HL-60 (cell line): Measurements from ENCODE around the gene SLC22A7.

Experiments used
- GABPA ChIP-seq: IDR thresholded peaks from 2 replicates; pipeline ENCODE4 v1.6.1; 2012; ENCODE audit warnings: low read depth
- POLR2AphosphoS5 ChIP-seq: IDR thresholded peaks from 2 replicates; pipeline ENCODE4 v1.6.1; 2012; ENCODE audit warnings: low read depth
- SPI1 ChIP-seq: IDR thresholded peaks from 2 replicates; pipeline ENCODE4 v1.6.1; 2012; ENCODE audit warnings: low read depth, mild to moderate bottlenecking, borderline replicate concordance
- TF ChIP-seq, protein P1 (sequence below): IDR thresholded peaks from one replicate; pipeline ENCODE4 v1.5.1; 2011; ENCODE audit warnings: low read length, control low read depth, inconsistent platforms; ENCODE audit not compliant: insufficient read depth
- TF ChIP-seq, protein P2 (sequence below): IDR thresholded peaks from 2 replicates; pipeline ENCODE4 v1.6.1; 2012; ENCODE audit warnings: low read depth; ENCODE audit not compliant: insufficient replicate concordance

DNA sequence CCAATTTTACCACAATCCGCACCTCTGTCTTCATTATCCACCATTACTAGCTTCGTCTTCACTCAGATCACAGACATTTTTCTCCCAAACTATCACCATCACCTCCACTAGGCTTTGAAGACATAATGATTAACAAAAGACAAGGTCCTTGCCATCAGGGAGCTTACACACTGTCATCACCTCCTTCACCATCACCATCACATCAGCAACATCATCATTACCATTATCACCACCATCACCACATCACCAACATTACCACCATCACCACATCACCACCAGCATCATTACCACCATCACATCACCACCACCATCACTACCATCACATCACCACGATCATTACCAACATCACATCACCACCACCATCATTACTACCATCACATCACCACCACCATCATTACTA, 4.4 kb upstream of the SLC22A7 start:
- TF ChIP-seq, protein P1, sequence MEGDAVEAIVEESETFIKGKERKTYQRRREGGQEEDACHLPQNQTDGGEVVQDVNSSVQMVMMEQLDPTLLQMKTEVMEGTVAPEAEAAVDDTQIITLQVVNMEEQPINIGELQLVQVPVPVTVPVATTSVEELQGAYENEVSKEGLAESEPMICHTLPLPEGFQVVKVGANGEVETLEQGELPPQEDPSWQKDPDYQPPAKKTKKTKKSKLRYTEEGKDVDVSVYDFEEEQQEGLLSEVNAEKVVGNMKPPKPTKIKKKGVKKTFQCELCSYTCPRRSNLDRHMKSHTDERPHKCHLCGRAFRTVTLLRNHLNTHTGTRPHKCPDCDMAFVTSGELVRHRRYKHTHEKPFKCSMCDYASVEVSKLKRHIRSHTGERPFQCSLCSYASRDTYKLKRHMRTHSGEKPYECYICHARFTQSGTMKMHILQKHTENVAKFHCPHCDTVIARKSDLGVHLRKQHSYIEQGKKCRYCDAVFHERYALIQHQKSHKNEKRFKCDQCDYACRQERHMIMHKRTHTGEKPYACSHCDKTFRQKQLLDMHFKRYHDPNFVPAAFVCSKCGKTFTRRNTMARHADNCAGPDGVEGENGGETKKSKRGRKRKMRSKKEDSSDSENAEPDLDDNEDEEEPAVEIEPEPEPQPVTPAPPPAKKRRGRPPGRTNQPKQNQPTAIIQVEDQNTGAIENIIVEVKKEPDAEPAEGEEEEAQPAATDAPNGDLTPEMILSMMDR: no peak
- TF ChIP-seq GABPA (no peak), POLR2AphosphoS5 (no peak), SPI1 (no peak)
- TF ChIP-seq, protein P2, sequence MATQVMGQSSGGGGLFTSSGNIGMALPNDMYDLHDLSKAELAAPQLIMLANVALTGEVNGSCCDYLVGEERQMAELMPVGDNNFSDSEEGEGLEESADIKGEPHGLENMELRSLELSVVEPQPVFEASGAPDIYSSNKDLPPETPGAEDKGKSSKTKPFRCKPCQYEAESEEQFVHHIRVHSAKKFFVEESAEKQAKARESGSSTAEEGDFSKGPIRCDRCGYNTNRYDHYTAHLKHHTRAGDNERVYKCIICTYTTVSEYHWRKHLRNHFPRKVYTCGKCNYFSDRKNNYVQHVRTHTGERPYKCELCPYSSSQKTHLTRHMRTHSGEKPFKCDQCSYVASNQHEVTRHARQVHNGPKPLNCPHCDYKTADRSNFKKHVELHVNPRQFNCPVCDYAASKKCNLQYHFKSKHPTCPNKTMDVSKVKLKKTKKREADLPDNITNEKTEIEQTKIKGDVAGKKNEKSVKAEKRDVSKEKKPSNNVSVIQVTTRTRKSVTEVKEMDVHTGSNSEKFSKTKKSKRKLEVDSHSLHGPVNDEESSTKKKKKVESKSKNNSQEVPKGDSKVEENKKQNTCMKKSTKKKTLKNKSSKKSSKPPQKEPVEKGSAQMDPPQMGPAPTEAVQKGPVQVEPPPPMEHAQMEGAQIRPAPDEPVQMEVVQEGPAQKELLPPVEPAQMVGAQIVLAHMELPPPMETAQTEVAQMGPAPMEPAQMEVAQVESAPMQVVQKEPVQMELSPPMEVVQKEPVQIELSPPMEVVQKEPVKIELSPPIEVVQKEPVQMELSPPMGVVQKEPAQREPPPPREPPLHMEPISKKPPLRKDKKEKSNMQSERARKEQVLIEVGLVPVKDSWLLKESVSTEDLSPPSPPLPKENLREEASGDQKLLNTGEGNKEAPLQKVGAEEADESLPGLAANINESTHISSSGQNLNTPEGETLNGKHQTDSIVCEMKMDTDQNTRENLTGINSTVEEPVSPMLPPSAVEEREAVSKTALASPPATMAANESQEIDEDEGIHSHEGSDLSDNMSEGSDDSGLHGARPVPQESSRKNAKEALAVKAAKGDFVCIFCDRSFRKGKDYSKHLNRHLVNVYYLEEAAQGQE: no peak
